SKM-1 (cell line): ENCODE results near the gene COL27A1.

Experiments used
- DNase-seq: peaks from one replicate; lab custom pipeline; 2025; ENCODE audit not compliant: unreplicated experiment; lab: John Stamatoyannopoulos, UW

The COL27A1 gene

DNA sequence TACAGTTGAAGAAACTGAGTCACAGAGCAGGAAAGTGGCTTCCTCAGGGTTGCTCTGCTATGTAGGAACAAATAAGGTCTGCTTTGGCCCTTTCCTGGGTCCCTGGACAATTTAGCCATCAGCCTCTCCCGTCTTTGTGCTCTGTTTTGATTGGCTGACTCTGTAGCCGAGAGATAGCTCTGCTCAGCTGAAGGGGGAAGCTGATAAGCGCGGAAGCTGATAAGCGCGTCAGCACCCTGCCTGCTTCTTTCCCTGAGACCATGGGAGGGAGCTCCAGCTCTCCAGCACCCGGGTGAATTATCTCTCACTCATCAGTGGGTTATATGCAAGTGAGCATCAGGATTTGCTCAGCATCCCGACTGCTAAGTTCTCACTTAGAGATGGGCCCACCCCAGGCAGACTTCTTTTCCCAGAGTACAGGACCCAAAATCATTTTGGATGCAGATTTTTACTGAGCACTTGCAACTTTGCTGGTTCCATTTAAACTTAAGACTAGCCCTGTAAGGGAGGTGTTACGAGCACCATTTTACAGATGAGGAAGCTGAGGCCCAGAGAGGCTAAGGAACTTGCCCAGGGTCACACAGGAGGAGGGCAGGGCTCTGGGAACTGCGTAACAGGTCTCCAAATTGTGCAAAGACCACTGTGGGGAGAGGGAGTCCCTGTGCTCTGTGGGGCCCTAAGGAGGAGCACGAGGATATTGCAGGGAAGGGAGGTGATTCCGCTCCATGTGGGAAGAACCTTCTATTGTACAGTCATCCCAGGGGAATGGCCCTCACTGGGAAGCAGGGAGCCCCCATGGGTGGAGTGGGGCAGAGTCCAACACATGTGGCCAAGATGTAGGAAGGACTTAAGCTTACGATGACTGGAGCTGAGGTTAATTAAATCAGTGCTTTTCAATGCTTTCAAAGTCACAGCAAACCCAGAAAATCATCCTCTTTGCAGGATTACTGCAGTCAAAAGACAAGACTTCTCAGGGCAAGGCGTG is 83.8 kb downstream of the COL27A1 start:
- DNase-seq: no peak

DNA sequence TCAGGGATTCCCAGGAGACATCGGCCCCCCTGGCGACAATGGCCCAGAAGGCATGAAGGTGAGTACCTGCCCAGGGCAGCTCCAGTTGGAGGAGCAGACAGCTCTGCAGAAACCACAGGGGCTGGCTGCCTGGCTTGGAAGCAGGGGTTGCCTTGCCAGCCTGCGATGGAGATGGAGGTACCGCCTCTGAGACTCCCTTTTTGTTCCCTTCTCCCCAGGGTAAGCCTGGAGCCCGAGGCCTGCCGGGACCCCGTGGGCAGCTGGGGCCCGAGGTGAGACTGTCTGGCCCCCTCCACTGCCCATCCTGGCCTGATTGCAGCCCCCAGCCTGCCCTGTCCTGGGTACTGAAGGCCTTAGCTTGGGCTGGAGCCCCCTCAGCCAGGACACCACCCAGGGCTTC is 84.9 kb downstream of the COL27A1 start:
- no peak for DNase-seq

DNA sequence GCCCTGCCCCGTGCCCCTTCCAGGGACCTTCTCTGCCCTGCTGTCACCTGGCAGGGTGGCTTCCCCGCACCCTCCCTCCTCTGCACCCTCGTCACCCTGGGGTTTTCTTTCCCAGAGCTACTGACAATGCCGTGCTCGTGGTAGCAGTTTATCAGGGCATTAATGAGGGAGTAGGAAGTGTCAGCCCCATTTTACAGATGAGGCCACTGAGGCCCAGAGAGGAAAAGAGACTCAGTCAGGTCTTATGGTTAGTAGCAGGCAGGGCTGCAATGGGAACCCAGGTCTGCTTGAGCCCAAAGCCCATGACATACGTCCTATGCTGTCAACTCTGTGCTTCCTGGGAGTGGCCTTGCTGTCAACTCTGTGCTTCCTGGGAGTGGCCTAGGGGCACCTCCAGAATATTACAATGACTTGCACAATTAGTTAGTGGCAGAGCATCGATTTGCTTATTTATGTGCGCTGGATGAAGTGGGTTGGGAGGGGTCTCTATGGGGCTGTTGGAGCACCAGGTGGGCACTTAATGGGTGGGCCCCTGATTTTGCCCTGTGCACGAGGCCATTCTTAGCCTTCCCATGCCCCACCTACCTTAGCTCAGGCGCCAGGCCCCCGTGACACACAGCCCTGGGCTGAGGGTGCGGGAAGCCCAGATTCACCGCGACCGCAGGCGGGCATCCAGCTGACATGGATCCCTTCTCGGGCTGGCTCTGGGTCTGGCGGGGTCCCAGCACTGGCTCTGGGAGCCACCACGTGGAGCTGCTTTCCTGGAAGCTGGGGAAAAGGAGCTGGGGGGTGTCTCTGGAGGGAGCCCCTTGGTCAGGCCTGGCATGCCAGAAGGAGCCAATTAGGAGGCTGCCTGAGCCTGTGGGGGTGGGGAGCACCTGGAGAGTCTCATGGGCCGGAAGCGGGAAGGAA is 85.6 kb downstream of the COL27A1 start:
- DNase-seq: no peak

DNA sequence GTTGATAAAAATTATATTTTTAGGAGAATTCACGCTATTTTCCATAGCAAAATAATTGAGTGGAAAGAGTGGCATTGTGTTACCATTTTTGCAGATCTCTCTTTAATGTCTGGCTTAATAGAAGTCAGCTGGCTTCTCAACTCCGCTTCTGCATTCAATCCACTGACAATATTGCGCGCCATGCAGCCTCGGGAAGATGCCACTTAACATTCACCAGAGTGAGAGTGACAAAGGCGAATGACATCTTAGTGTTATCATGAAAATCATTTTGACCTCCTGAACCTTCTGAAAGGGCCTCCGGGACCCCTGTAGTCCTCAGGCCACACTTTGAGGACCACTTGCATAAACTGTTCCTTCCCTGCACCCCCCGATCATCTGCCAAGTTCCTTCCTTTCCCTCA is 87.5 kb downstream of the COL27A1 start:
- DNase-seq: no peak

DNA sequence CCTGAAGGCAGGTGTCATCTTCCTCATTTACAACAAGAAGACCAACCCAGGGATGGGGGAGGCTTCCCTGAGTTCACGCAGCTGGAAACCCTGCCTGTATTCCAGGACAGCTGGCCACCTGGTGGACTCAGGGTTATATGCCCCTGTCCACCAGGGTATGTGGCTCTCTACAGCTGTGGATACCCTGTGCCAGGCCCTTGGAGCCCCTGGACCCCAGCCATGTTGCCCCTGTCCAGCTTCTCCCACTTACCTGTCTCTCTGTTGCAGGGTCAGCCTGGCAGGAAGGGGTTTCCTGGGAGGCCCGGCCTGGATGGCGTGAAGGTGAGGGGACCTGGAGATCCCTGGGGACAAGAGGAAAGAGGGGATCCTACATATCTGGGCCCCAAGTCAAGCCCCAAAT is 87.9 kb downstream of the COL27A1 start:
- DNase-seq: no peak

DNA sequence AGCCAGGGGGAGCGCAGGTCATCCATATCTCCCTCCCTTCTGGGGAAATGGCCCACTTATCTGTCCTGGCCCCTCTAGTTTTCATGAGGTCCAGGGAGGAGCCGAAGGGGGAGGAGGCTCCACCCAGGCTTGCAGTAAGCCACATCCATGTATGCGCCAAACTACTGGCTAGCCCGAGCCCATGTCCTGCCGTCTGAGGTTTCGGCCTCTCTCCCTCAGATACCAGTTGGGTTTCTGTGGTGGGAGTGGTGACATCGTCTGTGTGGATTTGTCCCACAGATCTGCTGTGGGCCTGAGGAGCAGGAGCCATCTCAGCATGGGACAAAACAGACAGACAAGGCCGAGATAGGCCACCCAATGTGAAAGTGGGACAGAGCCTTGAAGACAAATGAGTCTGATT is 89.2 kb downstream of the COL27A1 start:
- DNase-seq: no peak

DNA sequence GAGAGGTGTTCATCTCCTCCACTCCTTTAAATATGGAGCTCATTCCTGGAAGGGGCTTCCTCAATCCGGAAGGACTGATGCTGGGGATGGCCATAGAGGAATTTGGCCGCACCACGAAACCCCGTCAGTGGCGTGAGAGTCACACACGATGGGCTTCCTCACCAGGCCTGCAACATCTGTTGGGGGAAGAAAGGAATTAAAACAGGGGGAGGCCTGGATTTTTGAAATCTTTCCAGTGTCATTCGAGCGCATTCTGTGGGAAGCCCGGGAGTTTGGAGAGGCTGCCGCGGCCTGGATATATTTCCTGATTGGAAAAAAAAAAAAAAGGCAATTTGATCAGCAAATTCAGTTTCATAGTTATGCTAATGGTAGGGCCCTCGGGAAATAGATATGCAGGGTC is 91.2 kb downstream of the COL27A1 start:
- DNase-seq: no peak

DNA sequence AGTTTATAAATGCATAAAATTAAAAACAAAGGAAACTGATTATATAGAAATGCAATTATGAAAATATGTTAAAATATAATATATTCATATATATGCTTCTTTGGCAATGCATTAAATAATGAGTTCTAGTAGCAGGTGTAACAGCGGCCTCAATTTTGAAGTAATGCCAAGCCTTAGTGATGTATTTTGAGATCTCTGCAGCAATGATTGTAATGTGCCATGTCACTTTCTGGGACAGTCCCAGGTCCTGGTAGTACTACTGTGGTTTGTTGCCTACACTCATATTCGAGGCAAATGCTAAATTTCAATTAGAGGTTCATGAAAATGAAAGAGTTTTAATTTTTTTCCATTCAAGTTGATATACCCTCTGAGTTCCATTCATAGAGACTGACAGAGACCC is 91.7 kb downstream of the COL27A1 start:
- no peak for DNase-seq

DNA sequence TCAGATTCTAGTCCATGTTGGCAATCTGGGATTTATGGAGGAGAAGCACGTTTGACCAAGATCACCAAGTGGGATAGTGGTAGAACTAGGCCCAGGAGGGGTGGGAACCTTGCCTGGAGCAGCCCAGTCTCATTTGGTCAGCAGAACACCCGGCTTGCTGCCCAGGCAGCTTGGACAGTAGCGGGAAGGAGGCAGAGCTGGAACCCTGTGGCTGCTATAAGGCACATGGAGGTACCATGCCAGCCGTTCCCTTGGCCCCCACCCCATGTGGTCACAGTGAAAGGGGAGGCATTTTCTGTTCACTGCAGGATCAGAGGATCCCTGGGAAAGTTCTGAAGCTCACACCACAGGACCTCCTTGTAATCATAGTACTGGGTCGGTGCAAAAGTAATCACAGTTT is 92.2 kb downstream of the COL27A1 start:
- DNase-seq: no peak

DNA sequence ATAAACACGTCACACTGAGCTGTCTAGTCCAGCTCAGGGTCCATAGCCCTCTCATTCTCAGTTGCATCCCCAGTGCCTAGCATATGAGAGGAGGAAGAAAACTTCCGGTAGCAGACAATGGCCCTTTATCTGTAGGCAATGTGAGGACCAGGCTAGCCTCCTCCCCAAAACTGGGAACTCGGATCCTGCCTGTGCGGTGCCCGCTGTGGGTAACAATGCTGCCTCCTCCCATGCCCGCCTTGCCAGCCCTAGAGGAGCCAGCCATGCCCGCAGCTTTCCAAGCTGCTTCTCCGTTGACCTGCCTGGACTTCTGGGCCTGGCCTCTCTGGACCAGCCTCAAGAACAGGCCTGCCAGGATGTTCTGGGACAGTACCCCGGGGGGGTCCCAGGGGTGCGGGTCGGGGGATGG is 93.0 kb downstream of the COL27A1 start:
- no peak for DNase-seq

DNA sequence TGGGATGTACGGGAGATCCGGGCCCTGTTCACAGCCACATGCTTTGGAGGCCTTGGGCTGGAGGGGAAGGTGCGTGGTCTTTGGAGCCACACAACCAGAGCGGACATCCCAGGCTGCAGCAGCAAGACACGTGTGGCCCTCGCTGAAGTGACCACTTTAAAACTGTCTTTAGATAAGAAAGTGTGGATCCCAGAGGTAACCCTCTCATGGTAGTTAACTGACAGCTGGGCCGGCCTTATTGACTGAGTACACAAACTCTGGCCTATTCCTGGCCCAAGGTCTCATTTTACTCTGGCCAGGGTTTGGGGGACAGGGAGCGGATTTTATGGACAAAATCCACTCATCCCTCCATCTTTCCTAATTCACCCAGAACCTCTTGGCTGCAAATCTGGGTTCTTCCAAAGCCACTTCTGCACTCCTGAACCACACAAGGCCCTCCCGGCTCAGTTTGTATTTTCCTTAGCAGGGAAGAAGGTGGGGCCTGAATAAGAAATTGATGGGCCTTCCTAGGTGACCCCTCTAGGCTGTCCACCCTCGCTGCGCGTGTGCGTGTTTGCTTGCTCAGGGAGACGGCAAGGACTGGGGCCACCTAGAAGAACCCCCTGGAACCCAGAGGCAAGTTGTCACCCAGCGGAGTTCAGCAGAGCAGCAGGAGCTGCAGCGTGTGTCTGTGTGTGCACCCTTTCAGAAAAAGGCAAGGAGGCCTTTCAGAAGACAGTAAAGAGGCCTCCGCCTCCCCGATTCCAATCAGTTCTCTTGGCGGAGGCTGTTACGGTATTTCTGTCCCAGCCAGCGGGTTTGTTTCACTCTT is 94.3 kb downstream of the COL27A1 start:
- no peak for DNase-seq

DNA sequence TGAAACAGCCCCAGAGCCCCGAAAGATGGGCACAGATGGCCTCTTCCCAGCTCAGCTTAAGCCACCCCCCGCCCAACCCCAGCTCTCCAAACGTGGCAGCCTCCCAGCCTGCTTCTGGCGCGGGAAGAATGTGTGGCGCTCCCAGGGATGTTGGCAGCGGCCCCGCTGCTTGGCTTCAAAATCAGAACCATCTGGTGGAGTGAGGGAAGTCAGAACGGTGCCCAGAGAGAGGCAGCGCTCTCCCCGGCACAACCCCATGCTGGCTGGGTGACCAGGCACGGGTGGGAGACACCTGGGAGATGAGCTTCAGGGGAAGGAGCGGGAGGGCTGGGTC is 94.9 kb downstream of the COL27A1 start:
- DNase-seq: no peak

DNA sequence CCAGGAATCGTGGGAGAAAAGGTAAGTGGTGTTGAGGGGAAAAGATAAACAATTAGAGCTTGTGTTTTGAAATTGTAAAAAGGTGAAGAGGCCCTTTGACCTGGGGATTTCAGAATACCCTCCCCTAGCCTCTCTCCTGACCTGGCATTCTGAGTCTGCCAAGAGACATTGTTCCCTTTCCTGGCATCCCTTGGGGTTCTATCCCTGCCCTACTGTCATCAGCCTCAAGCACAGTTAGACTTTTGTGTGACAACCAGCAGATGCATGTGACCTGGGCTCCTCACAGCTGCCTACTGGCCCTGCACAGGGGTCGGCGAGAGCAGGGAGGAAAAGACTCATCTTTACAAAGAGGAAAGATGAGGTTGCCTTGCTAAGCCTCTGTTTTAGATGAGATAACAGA is 95.3 kb downstream of the COL27A1 start:
- DNase-seq: no peak

DNA sequence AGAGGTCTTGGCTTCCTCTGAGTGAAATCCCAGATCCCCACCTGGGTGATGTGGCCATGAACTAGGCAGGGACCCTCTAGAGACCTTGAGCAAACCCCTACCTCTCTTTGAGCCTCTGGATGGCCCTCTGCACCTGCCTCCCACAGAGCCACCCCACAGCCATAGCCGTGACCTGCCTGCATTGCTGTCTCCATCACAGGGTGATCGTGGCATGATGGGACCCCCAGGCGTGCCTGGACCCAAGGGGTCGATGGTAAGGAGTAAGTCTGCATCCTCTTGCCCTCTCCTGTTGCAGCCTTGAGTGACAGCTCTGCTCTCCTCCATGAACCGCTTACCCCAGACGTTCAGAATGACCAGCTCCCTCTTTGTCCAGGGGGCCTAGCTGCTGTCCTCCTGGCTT is 97.1 kb downstream of the COL27A1 start:
- DNase-seq: no peak

DNA sequence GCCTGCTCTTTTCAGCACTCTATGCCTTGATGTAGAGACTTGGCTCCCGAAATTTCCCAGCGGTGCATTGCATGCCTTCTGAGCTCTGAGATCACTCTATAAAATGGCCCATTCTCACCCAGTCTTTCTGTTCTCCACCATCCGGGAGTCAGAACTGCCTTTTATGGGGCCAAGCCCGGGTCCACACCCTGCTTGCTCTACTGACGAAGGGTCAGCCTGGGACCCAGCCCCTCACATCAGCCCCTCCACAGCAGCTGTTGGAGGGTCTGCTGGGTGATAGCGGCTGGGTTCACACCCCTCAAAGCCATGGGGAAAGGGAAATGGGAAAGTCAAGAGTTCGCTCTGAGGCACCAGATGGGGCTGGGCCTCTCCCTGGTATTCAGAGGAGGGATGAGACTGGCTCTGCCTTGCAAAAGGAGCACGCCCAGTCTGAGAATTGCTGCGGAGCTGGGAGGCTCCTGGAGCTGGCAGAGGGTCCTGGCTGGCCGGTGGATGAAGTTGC is 101.5 kb downstream of the COL27A1 start:
- no peak for DNase-seq

DNA sequence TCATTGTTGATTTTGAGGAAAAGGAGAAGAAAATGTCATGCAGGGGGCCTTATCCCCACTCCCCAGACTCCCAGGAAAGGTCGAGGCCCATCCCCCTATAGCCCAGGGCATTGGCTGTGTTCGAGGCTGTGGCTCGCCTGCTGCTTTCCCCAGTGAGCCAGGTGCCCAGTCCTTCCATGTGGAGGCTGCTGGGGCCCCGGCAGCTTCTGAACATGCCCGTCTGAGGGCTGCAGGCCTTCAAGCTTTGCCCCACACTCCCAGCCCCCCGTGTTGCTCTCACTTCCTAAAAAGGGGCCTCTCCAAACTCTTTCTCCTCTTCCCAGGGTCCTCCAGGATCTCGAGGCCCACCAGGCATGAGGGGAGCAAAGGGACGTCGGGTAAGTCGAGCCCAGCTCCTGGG is 102.9 kb downstream of the COL27A1 start:
- no peak for DNase-seq

DNA sequence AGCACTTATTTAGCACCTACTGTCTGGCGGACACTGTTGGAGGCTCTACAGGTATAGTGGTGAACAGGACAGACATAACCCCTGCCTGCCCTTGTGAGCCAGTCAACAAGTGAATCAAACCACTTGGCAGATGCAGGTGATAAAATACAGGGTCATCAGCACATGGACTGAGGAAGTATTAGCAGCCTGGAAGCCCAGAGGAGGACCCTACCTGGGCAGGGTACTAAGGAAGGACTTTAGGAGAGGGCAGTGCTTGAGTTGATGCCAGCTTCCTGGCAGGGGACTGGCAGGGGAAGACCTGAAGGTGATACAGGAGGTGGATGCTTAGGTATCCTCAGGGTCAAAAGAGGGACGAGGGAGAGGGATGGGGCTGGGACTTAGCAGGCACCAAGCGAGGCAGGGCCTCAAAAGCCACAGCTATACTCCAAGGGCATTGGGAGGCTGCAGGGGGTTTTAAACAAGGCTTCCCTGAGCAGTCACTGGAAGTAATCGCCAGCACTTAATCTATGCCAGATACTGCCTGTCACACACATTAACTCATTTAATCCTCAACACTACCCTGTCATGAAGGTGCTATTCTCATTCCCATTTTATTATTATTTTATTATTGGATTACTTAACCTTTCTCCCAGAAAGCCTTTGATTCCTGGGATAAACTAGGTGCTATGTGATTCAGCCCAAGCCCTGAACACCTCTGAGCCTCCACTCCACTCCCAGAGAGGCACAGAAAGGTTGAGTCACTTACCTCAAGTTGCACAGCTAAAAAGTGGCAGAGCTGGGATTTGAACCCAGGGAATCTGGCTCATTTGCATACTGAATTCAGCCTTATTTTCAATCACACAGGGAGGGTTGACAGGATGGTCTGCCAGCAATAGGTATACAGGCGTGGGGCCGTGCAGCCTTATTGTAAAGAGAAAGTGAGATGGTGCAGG is 103.8 kb downstream of the COL27A1 start:
- no peak for DNase-seq

DNA sequence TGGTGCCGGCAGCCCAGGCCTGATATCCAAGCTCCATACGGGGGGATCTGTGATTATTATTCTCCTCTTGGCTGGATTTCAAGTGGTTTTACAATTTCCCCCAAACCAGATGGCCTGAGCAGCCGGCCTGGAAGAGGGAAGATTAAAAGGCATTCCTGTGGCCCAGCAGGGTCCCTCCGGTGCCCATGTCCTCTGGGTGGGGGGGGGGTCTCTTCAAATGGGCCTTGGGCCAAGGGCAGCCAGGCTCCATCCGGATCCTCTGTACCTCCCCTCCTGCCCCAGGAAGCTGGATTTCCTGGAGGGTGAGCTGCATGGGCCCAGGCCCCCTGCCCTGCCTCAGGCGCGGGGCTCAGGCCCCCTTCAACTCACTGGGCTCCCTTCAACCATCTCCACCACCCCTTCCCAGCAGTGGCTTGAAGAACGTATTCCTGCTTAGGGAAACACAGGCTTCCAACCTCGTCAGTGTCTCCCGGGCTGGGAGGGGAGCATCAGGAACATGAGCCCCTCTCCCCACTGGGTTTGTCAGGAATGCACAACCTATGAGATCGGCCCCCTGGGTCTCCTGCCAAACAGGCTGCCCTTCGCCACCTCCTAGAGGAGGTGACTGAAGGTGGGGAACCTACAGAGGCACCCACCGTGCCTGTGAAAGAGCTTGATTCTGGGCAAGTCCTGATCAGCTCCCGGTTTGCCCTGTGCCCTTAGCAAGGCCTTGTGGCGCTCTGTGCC is 104.6 kb downstream of the COL27A1 start:
- no peak for DNase-seq

DNA sequence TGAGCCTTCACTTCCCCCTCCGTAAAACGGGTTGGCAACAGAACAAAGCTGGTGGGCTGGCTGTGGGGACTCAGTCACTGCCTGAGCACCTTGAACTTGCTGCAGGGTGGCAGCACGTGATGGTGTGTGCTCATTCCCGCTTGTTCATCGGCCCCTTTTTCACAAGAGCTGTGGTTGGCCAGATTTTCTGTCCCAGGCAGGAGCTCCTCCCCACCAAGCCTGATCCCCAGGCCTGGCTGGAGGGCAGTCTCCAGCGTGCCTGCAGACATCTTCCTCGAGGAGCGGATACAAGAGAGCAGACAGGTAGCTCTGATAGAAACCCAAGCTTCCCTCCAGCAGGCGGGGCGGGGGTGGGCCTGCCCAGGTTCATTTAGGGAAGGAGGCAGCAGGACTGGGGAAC is 105.7 kb downstream of the COL27A1 start:
- no peak for DNase-seq
